GM23338 (cell line): ENCODE results near the gene C2orf68. TPM values are rescaled to one million over a fixed set of nuclear protein-coding genes. Genes with fewer than 3 reads are reported as not detected.

Source experiments
- ATAC-seq: fragments of 200-7000 bp; cut with Tn5 transposase; 3 replicates; pipeline ENCODE4 v1.9.1; 2020
- DNase-seq: peaks from one replicate; pipeline ENCODE4 v3.0.0-alpha.2; 2015; ENCODE audit warnings: low spot score
- H2AFZ ChIP-seq: fragments of 200-600 bp; sonication (generic); 2 replicates; pipeline ENCODE4 v1.8.0; 2016; ENCODE audit warnings: antibody characterized with exemption, mild to moderate bottlenecking, moderate library complexity
- H3F3A ChIP-seq: fragments of 200-600 bp; sonication (generic); replicated peaks from 2 replicates; pipeline ENCODE4 v1.8.0; 2017; ENCODE audit warnings: antibody characterized with exemption, mixed run types, low read depth
- H3K27ac ChIP-seq: fragments of 200-600 bp; sonication (generic); 2 replicates; pipeline ENCODE4 v1.6.1; 2016; ENCODE audit warnings: low read depth
- H3K27me3 ChIP-seq: fragments of 200-600 bp; sonication (generic); 2 replicates; pipeline ENCODE4 v1.8.0; 2016; ENCODE audit warnings: mild to moderate bottlenecking, mixed run types, moderate library complexity; ENCODE audit not compliant: insufficient read depth
- H3K36me3 ChIP-seq: fragments of 200-600 bp; sonication (generic); 2 replicates; pipeline ENCODE4 v1.8.0; 2016; ENCODE audit warnings: mild to moderate bottlenecking; ENCODE audit not compliant: insufficient read depth
- H3K4me1 ChIP-seq: fragments of 200-600 bp; sonication (generic); 2 replicates; pipeline ENCODE4 v1.8.0; 2016; ENCODE audit warnings: mild to moderate bottlenecking, moderate library complexity; ENCODE audit not compliant: insufficient read depth
- H3K4me2 ChIP-seq: fragments of 200-600 bp; sonication (generic); 2 replicates; pipeline ENCODE4 v1.7.1; 2017; ENCODE audit warnings: mixed run types
- H3K4me3 ChIP-seq: fragments of 200-600 bp; sonication (generic); 2 replicates; pipeline ENCODE4 v1.6.1; 2016; ENCODE audit warnings: mixed run types
- H3K79me2 ChIP-seq: fragments of 200-600 bp; sonication (generic); replicated peaks from 2 replicates; pipeline ENCODE4 v1.8.0; 2017; ENCODE audit warnings: mild to moderate bottlenecking; ENCODE audit not compliant: insufficient read depth
- H3K9me2 ChIP-seq: fragments of 200-600 bp; sonication (generic); 2 replicates; pipeline ENCODE4 v1.8.0; 2017; ENCODE audit not compliant: insufficient read depth
- H4K20me1 ChIP-seq: fragments of 200-600 bp; sonication (generic); replicated peaks from 2 replicates; pipeline ENCODE4 v1.8.0; 2017; ENCODE audit warnings: mild to moderate bottlenecking; ENCODE audit not compliant: insufficient read depth
- H3K27ac Mint-ChIP-seq: 2 replicates; pipeline ENCODE4 v1.8.0; 2020; ENCODE audit warnings: inconsistent platforms, mild to moderate bottlenecking, moderate library complexity, mixed read lengths
- H3K27me3 Mint-ChIP-seq: 3 replicates; pipeline ENCODE4 v1.8.0; 2022; ENCODE audit warnings: low read depth, mild to moderate bottlenecking, moderate library complexity, mixed read lengths, inconsistent platforms; ENCODE audit not compliant: insufficient read depth, poor library complexity
- H3K36me3 Mint-ChIP-seq: 3 replicates; pipeline ENCODE4 v1.8.0; 2021; ENCODE audit warnings: low read depth, mild to moderate bottlenecking, inconsistent platforms, moderate library complexity, mixed read lengths
- H3K4me1 Mint-ChIP-seq: 3 replicates; pipeline ENCODE4 v1.8.0; 2020; ENCODE audit warnings: mild to moderate bottlenecking, inconsistent platforms, mixed read lengths
- H3K4me3 Mint-ChIP-seq: 3 replicates; pipeline ENCODE4 v1.8.0; 2021; ENCODE audit warnings: moderate library complexity, mild to moderate bottlenecking, inconsistent platforms, mixed read lengths
- H3K9me3 Mint-ChIP-seq: 3 replicates; pipeline ENCODE4 v1.8.0; 2020; ENCODE audit warnings: moderate library complexity, mild to moderate bottlenecking, inconsistent platforms, mixed read lengths
- EZH2 ChIP-seq: fragments of 200-600 bp; sonication (generic); IDR thresholded peaks from one replicate; pipeline ENCODE4 v1.8.0; 2017; ENCODE audit warnings: antibody characterized with exemption, mild to moderate bottlenecking, low read depth; ENCODE audit not compliant: unreplicated experiment
- EZH2phosphoT487 ChIP-seq: fragments of 200-600 bp; sonication (generic); IDR thresholded peaks from one replicate; pipeline ENCODE4 v1.8.1; 2018; ENCODE audit warnings: antibody characterized with exemption; ENCODE audit not compliant: unreplicated experiment
- NANOG ChIP-seq: IDR thresholded peaks from 2 replicates; pipeline ENCODE4 v1.6.1; 2016; ENCODE audit warnings: antibody characterized with exemption, borderline replicate concordance
- POLR2AphosphoS5 ChIP-seq: IDR thresholded peaks from 2 replicates; pipeline ENCODE4 v1.6.1; 2016; ENCODE audit warnings: antibody characterized with exemption, low read depth
- STAT1 ChIP-seq: IDR thresholded peaks from one replicate; pipeline ENCODE4 v1.6.1; 2016; ENCODE audit warnings: antibody characterized with exemption; ENCODE audit not compliant: unreplicated experiment
- ZNF114 ChIP-seq: fragments of 250-450 bp; sonication (Bioruptor Pico); IDR thresholded peaks from 2 replicates; pipeline ENCODE4 v1.5.0; 2020; ENCODE audit warnings: mild to moderate bottlenecking, moderate library complexity
- ZNF331 ChIP-seq: fragments of 250-450 bp; sonication (Bioruptor Pico); IDR thresholded peaks from 2 replicates; pipeline ENCODE4 v1.5.0; 2020; ENCODE audit warnings: low read depth, mild to moderate bottlenecking, moderate library complexity
- polyA plus RNA-seq: library from polyadenylated mRNA; unstranded; fragments of >200 nt; fragmentation: Nextera tagmentation; extraction: Ambion mirVana; gene quantifications from 2 replicates; pipeline ENCODE4 v1.2.1, GENCODE V29; 2016
- total RNA-seq: library from RNA; depleted of rRNA; stranded (reverse); fragments of >200 nt; shearing (Covaris generic); gene quantifications from 2 replicates; pipeline ENCODE4 v1.2.3, GENCODE V29; 2014
- TF ChIP-seq, protein P1 (sequence below), 2 experiments: fragments of 200-600 bp in 1 of 2; sonication (generic) in 1 of 2; conservative IDR thresholded peaks; 2 replicates each; pipeline versions ENCODE4 v1.5.1 to v1.6.1; 2016 to 2017; ENCODE audit warnings: antibody characterized with exemption in 2 of 2, low read depth in 2 of 2, mild to moderate bottlenecking in 2 of 2, moderate library complexity in 1 of 2
- TF ChIP-seq, protein P2 (sequence below): IDR thresholded peaks from 2 replicates; pipeline ENCODE4 v1.6.1; 2016; ENCODE audit warnings: antibody characterized with exemption

The C2orf68 gene
- total and polyA plus RNA-seq, 2 experiments from 2014 or later, result 26.8 to 76.4 TPM

DNA sequence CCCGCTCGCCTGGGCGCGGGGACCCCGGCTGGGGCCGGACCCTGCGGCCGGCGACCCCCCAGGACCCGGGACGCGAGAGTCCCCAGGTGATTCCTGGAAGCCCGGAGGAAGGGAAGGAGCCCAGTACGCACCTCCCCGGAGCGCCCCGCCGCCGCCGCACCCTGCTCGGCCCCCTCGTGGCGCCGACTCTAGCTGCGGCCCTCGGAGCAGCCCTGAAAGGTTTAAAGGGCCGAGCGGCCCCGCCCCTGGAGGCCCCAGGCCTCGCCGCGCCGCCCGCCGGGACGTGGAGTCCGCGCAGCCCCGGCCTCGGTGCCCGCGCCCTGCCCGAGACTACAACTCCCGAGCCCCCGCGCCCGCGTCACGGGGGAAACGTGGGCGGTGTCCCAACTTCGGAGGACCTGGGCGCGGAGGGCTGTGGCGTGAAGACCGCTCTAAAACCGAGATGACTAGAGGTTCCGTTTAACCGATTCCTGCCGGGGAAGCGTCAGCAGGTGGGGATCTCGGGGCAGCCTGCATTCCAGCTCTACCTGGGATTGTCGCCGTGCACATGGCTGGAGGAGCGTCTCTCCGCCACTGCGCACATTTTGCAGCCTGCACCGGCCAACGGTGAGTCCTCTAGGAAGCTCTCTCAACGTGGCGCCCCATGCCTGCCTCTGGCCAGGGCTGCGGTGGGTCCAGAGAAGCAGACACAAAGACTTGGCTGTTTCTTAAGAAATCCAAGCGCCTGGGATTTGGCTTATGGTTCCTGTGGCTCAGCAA is 9.2 kb downstream of the C2orf68 start, which contains the start of gene TMEM150A (continued):
- peak; percentile 82 for TF ChIP-seq POLR2AphosphoS5
- TF ChIP-seq, protein P1, sequence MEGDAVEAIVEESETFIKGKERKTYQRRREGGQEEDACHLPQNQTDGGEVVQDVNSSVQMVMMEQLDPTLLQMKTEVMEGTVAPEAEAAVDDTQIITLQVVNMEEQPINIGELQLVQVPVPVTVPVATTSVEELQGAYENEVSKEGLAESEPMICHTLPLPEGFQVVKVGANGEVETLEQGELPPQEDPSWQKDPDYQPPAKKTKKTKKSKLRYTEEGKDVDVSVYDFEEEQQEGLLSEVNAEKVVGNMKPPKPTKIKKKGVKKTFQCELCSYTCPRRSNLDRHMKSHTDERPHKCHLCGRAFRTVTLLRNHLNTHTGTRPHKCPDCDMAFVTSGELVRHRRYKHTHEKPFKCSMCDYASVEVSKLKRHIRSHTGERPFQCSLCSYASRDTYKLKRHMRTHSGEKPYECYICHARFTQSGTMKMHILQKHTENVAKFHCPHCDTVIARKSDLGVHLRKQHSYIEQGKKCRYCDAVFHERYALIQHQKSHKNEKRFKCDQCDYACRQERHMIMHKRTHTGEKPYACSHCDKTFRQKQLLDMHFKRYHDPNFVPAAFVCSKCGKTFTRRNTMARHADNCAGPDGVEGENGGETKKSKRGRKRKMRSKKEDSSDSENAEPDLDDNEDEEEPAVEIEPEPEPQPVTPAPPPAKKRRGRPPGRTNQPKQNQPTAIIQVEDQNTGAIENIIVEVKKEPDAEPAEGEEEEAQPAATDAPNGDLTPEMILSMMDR (conservative IDR thresholded peaks at IDR 0.05; ENCODE audit: low read depth in 2 of 2), result 0 out of 4 replicates have a peak, but pooled peaks of 1 of the 2 experiments have one; percentile 16
- TF ChIP-seq, protein P2, sequence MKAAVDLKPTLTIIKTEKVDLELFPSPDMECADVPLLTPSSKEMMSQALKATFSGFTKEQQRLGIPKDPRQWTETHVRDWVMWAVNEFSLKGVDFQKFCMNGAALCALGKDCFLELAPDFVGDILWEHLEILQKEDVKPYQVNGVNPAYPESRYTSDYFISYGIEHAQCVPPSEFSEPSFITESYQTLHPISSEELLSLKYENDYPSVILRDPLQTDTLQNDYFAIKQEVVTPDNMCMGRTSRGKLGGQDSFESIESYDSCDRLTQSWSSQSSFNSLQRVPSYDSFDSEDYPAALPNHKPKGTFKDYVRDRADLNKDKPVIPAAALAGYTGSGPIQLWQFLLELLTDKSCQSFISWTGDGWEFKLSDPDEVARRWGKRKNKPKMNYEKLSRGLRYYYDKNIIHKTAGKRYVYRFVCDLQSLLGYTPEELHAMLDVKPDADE, result peak; percentile 83

DNA sequence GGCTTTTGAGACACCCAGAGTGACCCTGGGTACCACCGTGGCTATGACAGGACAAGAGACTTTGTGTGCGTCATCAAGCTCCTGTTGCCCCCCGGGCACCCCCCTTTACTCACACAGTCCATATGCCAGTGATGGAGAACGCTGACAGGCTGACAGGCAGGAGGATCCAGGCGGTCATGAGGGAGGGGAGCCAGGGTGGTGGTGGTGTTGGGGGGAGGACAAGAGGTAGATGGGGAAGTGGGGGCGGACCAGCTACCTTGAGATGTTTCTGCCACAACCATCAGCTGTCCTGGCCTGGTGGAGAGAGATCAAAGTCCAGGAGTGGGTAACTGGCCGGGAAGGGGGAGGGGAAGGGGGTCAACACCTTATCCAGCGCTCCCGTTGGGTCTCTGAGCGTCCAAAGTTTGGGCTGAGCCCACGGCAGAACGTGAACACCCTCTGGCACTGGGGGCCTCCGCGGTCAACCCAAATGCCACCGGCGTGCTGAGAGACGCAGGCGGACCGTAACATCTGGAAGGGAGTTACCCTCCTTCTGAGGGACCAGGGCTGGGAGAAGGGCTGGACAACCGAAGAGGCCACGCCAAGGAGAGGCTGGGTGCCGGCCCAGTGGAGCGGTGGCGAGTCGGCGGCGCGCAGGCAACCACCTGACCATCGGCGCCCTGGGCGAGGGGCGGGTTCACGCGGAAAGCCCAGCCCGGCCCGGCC is 9.9 kb downstream of the C2orf68 start:
- Histone ChIP-seq H3K36me3 (peaks cover 1% of the 10 kb centered on the region; the same call in 1 of the 2 replicates), H3K9me2 (no peaks in the 10 kb centered on the region), H3K79me2 (peaks cover 25% of the 10 kb centered on the region), H3F3A (peaks cover 11% of the 10 kb centered on the region; the same call in 1 of the 2 replicates), H3K4me3 (peak overlapping the region; percentile 96), H4K20me1 (peaks cover 19% of the 10 kb centered on the region), H3K4me1 (peaks cover 3% of the 10 kb centered on the region; the same call in 1 of the 2 replicates), H3K27me3 (no peaks in the 10 kb centered on the region), H3K27ac (no peak overlapping the region), H2AFZ (peak overlapping the region; percentile 93; the same call in 1 of the 2 replicates), H3K4me2 (peak overlapping the region; percentile 93)
- TF ChIP-seq NANOG, result no peak
- TF ChIP-seq STAT1, result no peak
- peaks cover 27% of the 10 kb centered on the region for H3K27me3 Mint-ChIP-seq
- H3K4me3 Mint-ChIP-seq, result peak overlapping the region; percentile 86
- peaks cover 17% of the 10 kb centered on the region; the same call in 2 of the 3 replicates for H3K36me3 Mint-ChIP-seq
- DNase-seq (peak; percentile 64), ATAC-seq (peak; percentile 67)
- H3K27ac Mint-ChIP-seq, result no peak overlapping the region
- H3K4me1 Mint-ChIP-seq, result peaks cover 9% of the 10 kb centered on the region
- peaks cover 3% of the 10 kb centered on the region; the same call in 1 of the 3 replicates for H3K9me3 Mint-ChIP-seq

DNA sequence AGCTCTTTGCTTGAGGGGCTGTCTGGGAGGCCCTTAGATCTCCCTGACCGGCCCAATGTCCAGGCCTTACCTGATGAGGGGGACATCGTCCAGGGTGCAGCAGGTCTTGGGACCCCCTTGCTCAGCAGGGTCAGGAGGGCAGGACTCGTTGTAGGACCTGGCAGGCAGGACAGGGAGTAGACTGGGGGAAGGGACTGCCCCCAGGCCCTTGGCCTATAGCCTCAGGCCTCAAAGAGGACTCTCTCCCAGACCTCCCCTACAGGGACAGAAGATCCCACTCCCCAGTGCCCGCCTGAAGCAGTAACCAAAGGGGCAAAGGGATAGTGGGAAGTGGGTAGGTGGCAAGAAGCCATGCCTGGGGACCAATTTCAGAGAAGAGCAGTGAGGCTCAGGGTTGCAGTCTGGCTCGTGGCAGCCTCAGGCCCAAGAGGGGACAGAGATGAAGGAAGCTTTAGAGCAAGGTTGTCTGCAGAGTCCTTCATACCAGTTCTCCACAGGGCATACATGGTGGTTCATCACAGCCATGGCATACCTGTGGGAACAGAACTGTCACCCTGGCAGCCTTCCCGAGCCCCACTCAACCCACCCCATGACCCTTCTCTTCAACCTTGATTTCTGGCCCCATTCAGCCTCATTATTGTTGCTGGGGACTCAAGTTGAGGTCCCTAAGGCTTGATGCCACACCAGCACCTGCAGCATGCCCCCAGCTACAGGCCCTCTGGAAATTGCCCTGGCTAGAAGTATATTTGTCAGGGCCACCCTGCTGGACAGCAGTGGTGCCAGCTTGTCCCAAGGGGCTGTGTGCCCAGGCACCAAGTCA is 10.7 kb downstream of the C2orf68 start:
- H3K9me3 Mint-ChIP-seq, result peaks cover 3% of the 10 kb centered on the region; the same call in 1 of the 3 replicates
- H3K27ac Mint-ChIP-seq, result no peak overlapping the region
- no peak for TF ChIP-seq ZNF331
- TF ChIP-seq EZH2phosphoT487, result no peak
- TF ChIP-seq ZNF114 (CRISPR knock-in tag), result no peak
- no peak for TF ChIP-seq EZH2

More for the DNA sequence above, 10.7 kb downstream of the C2orf68 start:
- Mint-ChIP-seq H3K4me3 (peak overlapping the region; percentile 86), H3K27me3 (peaks cover 25% of the 10 kb centered on the region), H3K36me3 (peaks cover 14% of the 10 kb centered on the region; the same call in 1 of the 3 replicates), H3K4me1 (peaks cover 9% of the 10 kb centered on the region)
- H3K27ac ChIP-seq, result no peak overlapping the region
- ATAC-seq (no peak), DNase-seq (no peak)
- peak overlapping the region; percentile 93 for H3K4me2 ChIP-seq
- no peak overlapping the region for H2AFZ ChIP-seq
- peaks cover 20% of the 10 kb centered on the region for H4K20me1 ChIP-seq
- peak overlapping the region; percentile 96 for H3K4me3 ChIP-seq
- 0 out of 2 replicates have a peak, but pooled peaks cover 8% of the 10 kb centered on the region for H3F3A ChIP-seq
- H3K79me2 ChIP-seq, result peaks cover 33% of the 10 kb centered on the region
- no peaks in the 10 kb centered on the region for H3K27me3 ChIP-seq
- peaks cover 8% of the 10 kb centered on the region for H3K4me1 ChIP-seq
- no peaks in the 10 kb centered on the region for H3K9me2 ChIP-seq
- H3K36me3 ChIP-seq, result no peaks in the 10 kb centered on the region; the same call in 1 of the 2 replicates
